Measurements from ENCODE around the gene SCFD2.

DNA sequence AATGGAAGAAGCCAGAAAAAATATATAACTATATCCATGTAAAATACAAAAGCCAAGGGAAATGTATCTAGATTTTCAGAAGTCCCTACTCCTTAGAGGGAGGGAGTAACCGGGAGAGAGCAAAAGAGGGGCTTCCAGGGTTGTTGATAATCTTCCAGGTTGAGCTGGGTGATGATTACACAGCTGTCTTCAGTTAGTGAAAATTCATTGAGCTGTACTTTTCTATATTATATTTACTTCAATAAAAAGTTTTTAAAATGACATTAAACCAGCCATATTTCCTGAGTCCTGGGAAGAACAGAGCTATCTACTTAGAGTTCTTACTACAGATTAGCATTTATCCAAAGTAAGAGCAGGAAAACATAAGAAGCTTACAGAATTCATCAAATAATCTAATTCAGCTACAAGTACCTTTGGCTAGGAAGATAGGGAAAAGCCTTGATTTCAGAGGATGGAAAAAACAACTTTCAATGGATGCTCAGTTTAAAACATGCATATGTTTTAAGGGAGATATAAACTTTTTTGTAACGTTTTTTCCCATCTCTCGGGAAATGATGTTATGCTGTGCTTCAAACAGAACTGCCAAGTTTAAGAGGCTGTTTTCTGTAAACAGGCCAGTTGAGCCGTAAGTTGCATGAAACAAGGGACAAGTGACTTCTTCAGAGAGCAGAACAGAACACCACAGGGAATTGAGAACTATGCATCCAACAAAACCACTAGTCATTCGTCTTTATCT is 204.6 kb downstream of the SCFD2 start:
- TF ChIP-seq, protein P1, sequence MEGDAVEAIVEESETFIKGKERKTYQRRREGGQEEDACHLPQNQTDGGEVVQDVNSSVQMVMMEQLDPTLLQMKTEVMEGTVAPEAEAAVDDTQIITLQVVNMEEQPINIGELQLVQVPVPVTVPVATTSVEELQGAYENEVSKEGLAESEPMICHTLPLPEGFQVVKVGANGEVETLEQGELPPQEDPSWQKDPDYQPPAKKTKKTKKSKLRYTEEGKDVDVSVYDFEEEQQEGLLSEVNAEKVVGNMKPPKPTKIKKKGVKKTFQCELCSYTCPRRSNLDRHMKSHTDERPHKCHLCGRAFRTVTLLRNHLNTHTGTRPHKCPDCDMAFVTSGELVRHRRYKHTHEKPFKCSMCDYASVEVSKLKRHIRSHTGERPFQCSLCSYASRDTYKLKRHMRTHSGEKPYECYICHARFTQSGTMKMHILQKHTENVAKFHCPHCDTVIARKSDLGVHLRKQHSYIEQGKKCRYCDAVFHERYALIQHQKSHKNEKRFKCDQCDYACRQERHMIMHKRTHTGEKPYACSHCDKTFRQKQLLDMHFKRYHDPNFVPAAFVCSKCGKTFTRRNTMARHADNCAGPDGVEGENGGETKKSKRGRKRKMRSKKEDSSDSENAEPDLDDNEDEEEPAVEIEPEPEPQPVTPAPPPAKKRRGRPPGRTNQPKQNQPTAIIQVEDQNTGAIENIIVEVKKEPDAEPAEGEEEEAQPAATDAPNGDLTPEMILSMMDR (IDR thresholded peaks at IDR 0.05): no peak
- TF ChIP-seq POLR2A (IDR thresholded peaks at IDR 0.05): no peak
